Measurements from ENCODE around the gene ADAMTS2.

DNA sequence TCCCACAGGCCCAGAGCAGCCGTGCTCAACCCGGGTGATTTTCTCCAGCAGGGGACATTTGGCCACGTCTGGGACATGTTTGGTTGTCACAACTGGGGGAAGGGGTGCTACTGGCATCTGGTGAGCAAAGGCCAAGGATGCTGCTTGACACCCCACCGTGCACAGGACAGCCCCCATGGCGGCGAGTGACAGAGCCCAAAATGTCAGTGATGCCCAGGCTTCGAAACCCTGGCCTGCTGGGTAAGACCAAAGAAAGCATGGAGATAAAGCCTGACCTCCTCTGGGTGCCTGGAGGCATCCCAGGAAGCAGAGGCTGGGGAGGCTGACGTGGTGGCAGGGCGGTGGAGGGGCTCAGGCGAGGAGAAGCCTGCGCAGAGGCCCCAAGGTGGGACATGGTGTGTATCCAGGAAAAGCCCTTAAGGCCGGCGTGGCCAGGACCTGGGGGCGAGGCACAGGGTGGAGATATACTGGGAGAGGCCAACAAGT, 218.7 kb downstream of the ADAMTS2 start:
- TF ChIP-seq, protein P1, sequence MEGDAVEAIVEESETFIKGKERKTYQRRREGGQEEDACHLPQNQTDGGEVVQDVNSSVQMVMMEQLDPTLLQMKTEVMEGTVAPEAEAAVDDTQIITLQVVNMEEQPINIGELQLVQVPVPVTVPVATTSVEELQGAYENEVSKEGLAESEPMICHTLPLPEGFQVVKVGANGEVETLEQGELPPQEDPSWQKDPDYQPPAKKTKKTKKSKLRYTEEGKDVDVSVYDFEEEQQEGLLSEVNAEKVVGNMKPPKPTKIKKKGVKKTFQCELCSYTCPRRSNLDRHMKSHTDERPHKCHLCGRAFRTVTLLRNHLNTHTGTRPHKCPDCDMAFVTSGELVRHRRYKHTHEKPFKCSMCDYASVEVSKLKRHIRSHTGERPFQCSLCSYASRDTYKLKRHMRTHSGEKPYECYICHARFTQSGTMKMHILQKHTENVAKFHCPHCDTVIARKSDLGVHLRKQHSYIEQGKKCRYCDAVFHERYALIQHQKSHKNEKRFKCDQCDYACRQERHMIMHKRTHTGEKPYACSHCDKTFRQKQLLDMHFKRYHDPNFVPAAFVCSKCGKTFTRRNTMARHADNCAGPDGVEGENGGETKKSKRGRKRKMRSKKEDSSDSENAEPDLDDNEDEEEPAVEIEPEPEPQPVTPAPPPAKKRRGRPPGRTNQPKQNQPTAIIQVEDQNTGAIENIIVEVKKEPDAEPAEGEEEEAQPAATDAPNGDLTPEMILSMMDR (IDR thresholded peaks at IDR 0.05): no peak
- no peak for TF ChIP-seq POLR2A (IDR thresholded peaks at IDR 0.05)
